ENCODE results near the gene COL4A1.
A peak's percentile ranks its signal among the peaks of the same experiment; 100 is the strongest.
"Not testable (repeated sequence)": the region's sequence is repeated elsewhere in the genome, so short reads cannot be mapped to it uniquely, and the experiment has no call there.

Gene COL4A1

GRCh38 chr13:110131424-110131823 lies 175.5 kb downstream of the COL4A1 start:
- DNase-seq (ENCODE audit: low read depth), result no peak

- DNase-seq (ENCODE audit: low read depth), result no peak
These were observed 176.5 kb downstream of the COL4A1 start for GRCh38 chr13:110130431-110130830.

- DNase-seq (ENCODE audit: low read depth), result no peak
These were observed 177.3 kb downstream of the COL4A1 start for GRCh38 chr13:110129539-110130186.

GRCh38 chr13:110129076-110129475 lies 177.9 kb downstream of the COL4A1 start:
- no peak for DNase-seq (ENCODE audit: low read depth)

GRCh38 chr13:110128546-110128945 lies 178.4 kb downstream of the COL4A1 start:
- DNase-seq (ENCODE audit: low read depth), result no peak

- no peak for DNase-seq (ENCODE audit: low read depth)
These were observed 178.9 kb downstream of the COL4A1 start for GRCh38 chr13:110127986-110128511.

GRCh38 chr13:110126391-110126961 lies 180.5 kb downstream of the COL4A1 start:
- peak; percentile 85 for DNase-seq (ENCODE audit: low read depth)

- no peak for DNase-seq (ENCODE audit: low read depth)
These were observed 181.2 kb downstream of the COL4A1 start for GRCh38 chr13:110125613-110126272.

- no peak for DNase-seq (ENCODE audit: low read depth)
These were observed 181.8 kb downstream of the COL4A1 start for GRCh38 chr13:110125157-110125556.

GRCh38 chr13:110124201-110124940 lies 182.6 kb downstream of the COL4A1 start:
- no peak for DNase-seq (ENCODE audit: low read depth)

- no peak for DNase-seq (ENCODE audit: low read depth)
These were observed 183.7 kb downstream of the COL4A1 start for GRCh38 chr13:110123041-110123809.

GRCh38 chr13:110121422-110122083 lies 185.4 kb downstream of the COL4A1 start:
- no peak for DNase-seq (ENCODE audit: low read depth)

- no peak for DNase-seq (ENCODE audit: low read depth)
These were observed 186.7 kb downstream of the COL4A1 start for GRCh38 chr13:110119935-110120905.

GRCh38 chr13:110118106-110118505 lies 188.9 kb downstream of the COL4A1 start:
- DNase-seq (ENCODE audit: low read depth), result no peak

- no peak for DNase-seq (ENCODE audit: low read depth)
These were observed 190.9 kb downstream of the COL4A1 start for GRCh38 chr13:110116072-110116487.

- no peak for DNase-seq (ENCODE audit: low read depth)
These were observed 191.4 kb downstream of the COL4A1 start for GRCh38 chr13:110115591-110115990.

- no peak for DNase-seq (ENCODE audit: low read depth)
These were observed 192.6 kb downstream of the COL4A1 start for GRCh38 chr13:110114316-110114715.

GRCh38 chr13:110113284-110113764 lies 193.6 kb downstream of the COL4A1 start:
- DNase-seq (ENCODE audit: low read depth), result no peak

- DNase-seq (ENCODE audit: low read depth), result not testable (repeated sequence)
These were observed 194.6 kb downstream of the COL4A1 start for GRCh38 chr13:110112379-110112778.

- DNase-seq (ENCODE audit: low read depth), result no peak
These were observed 196.2 kb downstream of the COL4A1 start for GRCh38 chr13:110110783-110111182.
